H9 (cell line): Measurements from ENCODE around the gene NUP210. TPM values are rescaled to one million over a fixed set of nuclear protein-coding genes. Genes with fewer than 3 reads are reported as not detected.

Experiments used
- DNase-seq: peaks from one replicate; pipeline ENCODE4 v3.0.0-alpha.2; 2017
- H2AFZ ChIP-seq: one replicate; pipeline ENCODE4 v1.6.1; 2013; ENCODE audit warnings: mild to moderate bottlenecking, low read length, control low read depth, moderate library complexity
- H2AK5ac ChIP-seq: 2 replicates; pipeline ENCODE4 v1.6.1; 2013; ENCODE audit warnings: low read length, control low read depth, mixed read lengths; ENCODE audit not compliant: insufficient read length
- H2BK120ac ChIP-seq: one replicate; pipeline ENCODE4 v1.6.1; 2013; ENCODE audit warnings: low read depth, mild to moderate bottlenecking, low read length, control low read depth, inconsistent platforms; ENCODE audit not compliant: poor library complexity, severe bottlenecking
- H2BK12ac ChIP-seq: 2 replicates; pipeline ENCODE4 v1.6.1; 2013; ENCODE audit warnings: low read length, control low read depth, mixed read lengths, low read depth; ENCODE audit not compliant: insufficient read length
- H2BK15ac ChIP-seq: 2 replicates; pipeline ENCODE4 v1.6.1; 2013; ENCODE audit warnings: low read depth, low read length, control low read depth
- H2BK20ac ChIP-seq: one replicate; pipeline ENCODE4 v1.6.1; 2013; ENCODE audit warnings: low read depth, mild to moderate bottlenecking, low read length, control low read depth, inconsistent platforms; ENCODE audit not compliant: poor library complexity, severe bottlenecking
- H2BK5ac ChIP-seq: 2 replicates; pipeline ENCODE4 v1.6.1; 2013; ENCODE audit warnings: low read length, control low read depth, mixed read lengths; ENCODE audit not compliant: insufficient read length
- H3K14ac ChIP-seq: 2 replicates; pipeline ENCODE4 v1.6.1; 2013; ENCODE audit warnings: low read length, control low read depth; ENCODE audit not compliant: insufficient read depth
- H3K18ac ChIP-seq: 2 replicates; pipeline ENCODE4 v1.6.1; 2013; ENCODE audit warnings: low read depth, mild to moderate bottlenecking, mixed read lengths, low read length, control low read depth; ENCODE audit not compliant: insufficient read length
- H3K23ac ChIP-seq: 2 replicates; pipeline ENCODE4 v1.6.1; 2013; ENCODE audit warnings: low read length, control low read depth, mixed read lengths, low read depth; ENCODE audit not compliant: insufficient read length
- H3K23me2 ChIP-seq: 2 replicates; pipeline ENCODE4 v1.6.1; 2013; ENCODE audit warnings: low read depth, mild to moderate bottlenecking, mixed read lengths, low read length, control low read depth; ENCODE audit not compliant: insufficient read length, poor library complexity, severe bottlenecking
- H3K27ac ChIP-seq: 2 replicates; pipeline ENCODE4 v1.5.1; 2013; ENCODE audit warnings: low read length, control low read depth, mixed read lengths, low read depth; ENCODE audit not compliant: insufficient read length
- H3K27me3 ChIP-seq: 2 replicates; pipeline ENCODE4 v1.6.1; 2013; ENCODE audit warnings: low read length, control low read depth, inconsistent platforms; ENCODE audit not compliant: insufficient read depth
- H3K4ac ChIP-seq: 2 replicates; pipeline ENCODE4 v1.6.1; 2013; ENCODE audit warnings: low read depth, mild to moderate bottlenecking, control low read depth, inconsistent platforms, low read length, moderate library complexity
- H3K4me1 ChIP-seq: 2 replicates; pipeline ENCODE4 v1.6.1; 2013; ENCODE audit warnings: low read length, control low read depth, inconsistent platforms; ENCODE audit not compliant: insufficient read depth
- H3K4me2 ChIP-seq: 2 replicates; pipeline ENCODE4 v1.6.1; 2013; ENCODE audit warnings: low read length, control low read depth, mixed read lengths; ENCODE audit not compliant: insufficient read length, insufficient read depth
- H3K56ac ChIP-seq: 2 replicates; pipeline ENCODE4 v1.6.1; 2013; ENCODE audit warnings: low read depth, mild to moderate bottlenecking, mixed read lengths, low read length, control low read depth; ENCODE audit not compliant: insufficient read length
- H3K79me1 ChIP-seq: 2 replicates; pipeline ENCODE4 v1.6.1; 2013; ENCODE audit warnings: low read depth, mild to moderate bottlenecking, moderate library complexity, low read length, control low read depth, inconsistent platforms; ENCODE audit not compliant: insufficient read depth, poor library complexity, severe bottlenecking
- H3K79me2 ChIP-seq: 2 replicates; pipeline ENCODE4 v1.6.1; 2013; ENCODE audit warnings: low read length, control low read depth, inconsistent platforms; ENCODE audit not compliant: insufficient read depth
- H3K9ac ChIP-seq: 2 replicates; pipeline ENCODE4 v1.6.1; 2013; ENCODE audit warnings: low read length, control low read depth, mixed read lengths; ENCODE audit not compliant: insufficient read length; ENCODE audit errors: extremely low read depth
- H3K9me3 ChIP-seq: one replicate; pipeline ENCODE4 v1.6.1; 2013; ENCODE audit warnings: low read depth, low read length, inconsistent platforms; ENCODE audit not compliant: control insufficient read depth
- H3T11ph ChIP-seq: one replicate; pipeline ENCODE4 v1.6.1; 2013; ENCODE audit warnings: mild to moderate bottlenecking, low read length, control low read depth, inconsistent platforms
- H4K20me1 ChIP-seq: one replicate; pipeline ENCODE4 v1.6.1; 2013; ENCODE audit not compliant: control insufficient read depth, insufficient read length, insufficient read depth
- H4K5ac ChIP-seq: 2 replicates; pipeline ENCODE4 v1.6.1; 2013; ENCODE audit warnings: low read depth, mild to moderate bottlenecking, mixed read lengths, low read length, control low read depth; ENCODE audit not compliant: insufficient read length
- H4K8ac ChIP-seq: replicated peaks from 2 replicates; pipeline ENCODE4 v1.6.1; 2013; ENCODE audit warnings: low read length, control low read depth, mixed read lengths, low read depth; ENCODE audit not compliant: insufficient read length
- H4K91ac ChIP-seq: 2 replicates; pipeline ENCODE4 v1.6.1; 2013; ENCODE audit warnings: low read depth, mild to moderate bottlenecking, moderate library complexity, mixed read lengths, low read length, control low read depth; ENCODE audit not compliant: insufficient read length
- H3K27ac Mint-ChIP-seq, 3 experiments: 2 replicates in 2 of 3; 3 replicates in 1 of 3; pipeline ENCODE4 v1.8.0; 2020 to 2021; ENCODE audit warnings: mixed read lengths in 3 of 3, mild to moderate bottlenecking in 1 of 3, moderate library complexity in 1 of 3
- H3K27me3 Mint-ChIP-seq: 2 replicates; pipeline ENCODE4 v1.8.0; 2021; ENCODE audit warnings: low read depth, mild to moderate bottlenecking, moderate library complexity, mixed read lengths
- H3K36me3 Mint-ChIP-seq, 3 experiments: 2 replicates in 2 of 3; 3 replicates in 1 of 3; pipeline ENCODE4 v1.8.0; 2020 to 2021; ENCODE audit warnings: low read depth in 3 of 3, mixed read lengths in 3 of 3; ENCODE audit not compliant: insufficient read depth in 1 of 3
- H3K4me1 Mint-ChIP-seq, 2 experiments: 2 replicates each; pipeline ENCODE4 v1.8.0; 2020; ENCODE audit warnings: mixed read lengths in 2 of 2
- H3K4me3 Mint-ChIP-seq, 2 experiments: 2 replicates in 1 of 2; 3 replicates in 1 of 2; pipeline ENCODE4 v1.8.0; 2020 to 2021; ENCODE audit warnings: mild to moderate bottlenecking in 2 of 2, mixed read lengths in 2 of 2, moderate library complexity in 1 of 2
- H3K9me3 Mint-ChIP-seq, 2 experiments: 2 replicates in 1 of 2; 3 replicates in 1 of 2; pipeline ENCODE4 v1.8.0; 2020; ENCODE audit warnings: mild to moderate bottlenecking in 2 of 2, mixed read lengths in 2 of 2, moderate library complexity in 1 of 2
- CTCF ChIP-seq: fragments of 200-600 bp; sonication (generic); conservative IDR thresholded peaks from 3 replicates; pipeline ENCODE4 v1.8.0; 2021; ENCODE audit warnings: antibody characterized with exemption, mild to moderate bottlenecking
- WGBS: extraction: QIAGEN DNeasy Blood & Tissue Kit; methylation state at CpG from one replicate; pipeline ENCODE4 v1.1.7; 2013; ENCODE audit warnings: missing lambda C conversion rate, low lambda C conversion rate, mixed read lengths; ENCODE audit not compliant: insufficient read length; ENCODE audit errors: extremely low coverage; 5-methylcytosine and 5-hydroxymethylcytosine counted together
- total RNA-seq: library from RNA; stranded (reverse); gene quantifications from 2 replicates; pipeline ENCODE4 v1.2.1, GENCODE V29; 2021

NUP210 gene
- total RNA-seq, 1 experiment from 2014 or later, result 48.8 TPM

- H3K4me2 ChIP-seq, result no peak overlapping the region
- no peak for DNase-seq
- H2BK20ac ChIP-seq, result no peak overlapping the region
- H3K14ac ChIP-seq, result no peak overlapping the region; the same call in 1 of the 2 replicates
- H3K4me1 ChIP-seq, result no peaks in the 10 kb centered on the region
- H3K56ac ChIP-seq, result no peak overlapping the region
- H3T11ph ChIP-seq, result no peak overlapping the region
- WGBS, result no CpG with 5 or more reads among the region's 8 CpGs
- H3K27me3 ChIP-seq, result peaks cover 5% of the 10 kb centered on the region; the same call in 1 of the 2 replicates
- no peaks in the 10 kb centered on the region for H3K79me2 ChIP-seq
- H3K27me3 Mint-ChIP-seq, result peaks cover 42% of the 10 kb centered on the region
- H4K20me1 ChIP-seq, result no peaks in the 10 kb centered on the region
- H2BK120ac ChIP-seq, result no peak overlapping the region
- H3K27ac Mint-ChIP-seq, result no peak overlapping the region
- H3K9me3 Mint-ChIP-seq, result peaks cover 13 to 14% of the 10 kb centered on the region in 2 experiments
- no peak for TF ChIP-seq CTCF
- no peak overlapping the region for H2BK12ac ChIP-seq
- H3K23me2 ChIP-seq, result peaks cover 6% of the 10 kb centered on the region
- no peak overlapping the region for H2AK5ac ChIP-seq
- no peak overlapping the region; a peak in 1 of 5 replicates for H3K4me3 Mint-ChIP-seq
- peaks cover 12 to 19% of the 10 kb centered on the region in 2 experiments for H3K4me1 Mint-ChIP-seq
- no peak overlapping the region for H3K18ac ChIP-seq
- H3K23ac ChIP-seq, result no peak overlapping the region
- no peak overlapping the region for H3K4ac ChIP-seq
- no peak overlapping the region for H4K8ac ChIP-seq
- H2BK15ac ChIP-seq, result no peak overlapping the region
- no peak overlapping the region for H4K91ac ChIP-seq
- no peak overlapping the region for H3K9ac ChIP-seq
- no peak overlapping the region for H3K27ac ChIP-seq
- peaks cover 2 to 13% (median 7%) of the 10 kb centered on the region in 3 experiments for H3K36me3 Mint-ChIP-seq
- H3K9me3 ChIP-seq, result no peaks in the 10 kb centered on the region
- H3K79me1 ChIP-seq, result no peaks in the 10 kb centered on the region
- H4K5ac ChIP-seq, result no peak overlapping the region
- no peak overlapping the region for H2BK5ac ChIP-seq
- no peak overlapping the region for H2AFZ ChIP-seq
These were observed 139.9 kb downstream of the NUP210 start for GRCh38 chr3:13280122-13280790.
